HG03175 (cell line): ENCODE results near the gene PTTG2.

Source experiments
- ATAC-seq: cut with Tn5 transposase; IDR thresholded peaks from one replicate; pipeline ENCODE4 v1.9.1; 2021; ENCODE audit warnings: mild to moderate bottlenecking, moderate library complexity; ENCODE audit not compliant: unreplicated experiment

The PTTG2 gene

GRCh38 chr4:38005637-38006036 lies 45.4 kb downstream of the PTTG2 start:
- no peak for ATAC-seq

GRCh38 chr4:38007645-38008044 lies 47.4 kb downstream of the PTTG2 start:
- ATAC-seq, result no peak

GRCh38 chr4:38008571-38009021 lies 48.4 kb downstream of the PTTG2 start:
- no peak for ATAC-seq

GRCh38 chr4:38009421-38009820 lies 49.2 kb downstream of the PTTG2 start:
- no peak for ATAC-seq

- ATAC-seq, result no peak
Observed at GRCh38 chr4:38009949-38010348, 49.8 kb downstream of the PTTG2 start.
